Measurements from ENCODE around the gene CDK19. TPM values are rescaled to one million over a fixed set of nuclear protein-coding genes. Genes with fewer than 3 reads are reported as not detected.

The CDK19 gene
- total RNA-seq, 4 donors from 2014 or later: 17.0 to 19.1 (median 18.7) TPM

GRCh38 chr6:110714143-110714542 lies 101.1 kb downstream of the CDK19 start:
- no peak overlapping the region for H3K4me3 ChIP-seq (ENCODE audit: low read depth, poor library complexity, severe bottlenecking)
- no peak for TF ChIP-seq POLR2A (IDR thresholded peaks at IDR 0.05)
- no peak for TF ChIP-seq CTCF (IDR thresholded peaks at IDR 0.05)
- DNase-seq (ENCODE audit: low spot score in 2 of 2): no peak
- intact Hi-C loops (cut with DNase I; ENCODE audit: low total_unique reads): no loop called here
- 97 to 100% methylated on average over 1 of the region's 1 CpG for WGBS, 2 donors

- H3K4me3 ChIP-seq (ENCODE audit: low read depth, poor library complexity, severe bottlenecking): no peak overlapping the region
- intact Hi-C loops (cut with DNase I; ENCODE audit: low total_unique reads): no loop called here
- WGBS, 2 donors: 98 to 99% methylated on average over 3 of the region's 3 CpGs
- no peak for TF ChIP-seq POLR2A (IDR thresholded peaks at IDR 0.05)
- no peak for DNase-seq (ENCODE audit: low spot score in 2 of 2)
These were observed 103.0 kb downstream of the CDK19 start for GRCh38 chr6:110712238-110712637.

GRCh38 chr6:110710115-110710514 lies 105.2 kb downstream of the CDK19 start:
- 76 to 83% methylated on average over 3 of the region's 3 CpGs for WGBS, 2 donors
- intact Hi-C loops (cut with DNase I; ENCODE audit: low total_unique reads): no loop called here
- DNase-seq (ENCODE audit: low spot score in 2 of 2): no peak
- H3K4me3 ChIP-seq (ENCODE audit: low read depth, poor library complexity, severe bottlenecking): no peak overlapping the region
- no peak for TF ChIP-seq CTCF (IDR thresholded peaks at IDR 0.05)
- TF ChIP-seq POLR2A (IDR thresholded peaks at IDR 0.05): no peak

GRCh38 chr6:110708295-110708950 lies 106.8 kb downstream of the CDK19 start:
- intact Hi-C loops (cut with DNase I; ENCODE audit: low total_unique reads): no loop called here
- no peak overlapping the region for H3K4me3 ChIP-seq (ENCODE audit: low read depth, poor library complexity, severe bottlenecking)
- DNase-seq (ENCODE audit: low spot score in 2 of 2): no peak
- 98 to 100% methylated on average over 2 of the region's 2 CpGs for WGBS, 2 donors
- TF ChIP-seq POLR2A (IDR thresholded peaks at IDR 0.05) (no peak), CTCF (IDR thresholded peaks at IDR 0.05) (no peak)

DNA sequence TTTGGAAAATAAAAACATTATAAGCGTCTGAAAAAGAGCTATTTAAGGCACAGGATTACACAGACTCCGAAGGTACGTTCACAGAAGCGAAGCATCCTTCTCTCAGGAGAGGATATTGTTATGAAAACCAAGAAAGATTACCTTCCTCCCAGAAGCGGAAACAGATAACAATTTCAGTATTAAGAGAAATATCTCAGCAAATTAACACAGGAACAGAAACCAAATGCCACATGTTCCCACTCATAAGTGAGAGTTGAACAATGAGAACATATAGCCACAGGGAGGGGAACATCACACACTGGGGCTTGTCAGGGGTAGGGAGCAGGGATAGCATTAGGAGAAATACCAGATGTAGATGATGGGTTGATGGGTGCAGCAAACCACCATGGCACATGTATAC lies 109.7 kb downstream of the CDK19 start:
- no peak for TF ChIP-seq POLR2A (IDR thresholded peaks at IDR 0.05)
- TF ChIP-seq CTCF (IDR thresholded peaks at IDR 0.05): no peak
- 92 to 93% methylated on average over 5 of the region's 5 CpGs for WGBS, 2 donors
- no peak overlapping the region for H3K4me3 ChIP-seq (ENCODE audit: low read depth, poor library complexity, severe bottlenecking)
- no peak for DNase-seq (ENCODE audit: low spot score in 2 of 2)
- intact Hi-C loops (cut with DNase I; ENCODE audit: low total_unique reads): no loop called here

- no peak for DNase-seq (ENCODE audit: low spot score in 2 of 2)
- H3K4me3 ChIP-seq (ENCODE audit: low read depth, poor library complexity, severe bottlenecking): no peak overlapping the region
- TF ChIP-seq CTCF (IDR thresholded peaks at IDR 0.05) (no peak), POLR2A (IDR thresholded peaks at IDR 0.05) (no peak)
- intact Hi-C loops (cut with DNase I; ENCODE audit: low total_unique reads): no loop called here
These were observed 111.2 kb downstream of the CDK19 start for GRCh38 chr6:110703906-110704594.
